Memory B cell (primary cell): ENCODE measurements around the gene APCS.

Source experiments
- ATAC-seq: fragments of 150-1000 bp; cut with Tn5 transposase; 2 replicates; pipeline ENCODE4 v1.10.0; 2021; ENCODE audit warnings: low read depth, mild to moderate bottlenecking, moderate library complexity
- DNase-seq, 2 donors: peaks; one replicate each; pipeline ENCODE4 v3.0.0; 2022; ENCODE audit warnings: low spot score in 2 of 2
- H3K27ac Mint-ChIP-seq: one replicate; pipeline ENCODE4 v1.8.0; 2022; ENCODE audit warnings: mild to moderate bottlenecking, moderate library complexity, mixed read lengths
- H3K27me3 Mint-ChIP-seq: one replicate; pipeline ENCODE4 v1.8.0; 2022; ENCODE audit warnings: mixed read lengths
- H3K36me3 Mint-ChIP-seq: one replicate; pipeline ENCODE4 v1.8.0; 2022; ENCODE audit warnings: mild to moderate bottlenecking, mixed read lengths
- H3K4me1 Mint-ChIP-seq: one replicate; pipeline ENCODE4 v1.8.0; 2022; ENCODE audit warnings: mixed read lengths
- H3K4me3 Mint-ChIP-seq: one replicate; pipeline ENCODE4 v1.8.0; 2022; ENCODE audit warnings: mild to moderate bottlenecking, moderate library complexity, mixed read lengths
- H3K9me3 Mint-ChIP-seq: one replicate; pipeline ENCODE4 v1.8.0; 2022; ENCODE audit warnings: mixed read lengths

APCS gene

DNA sequence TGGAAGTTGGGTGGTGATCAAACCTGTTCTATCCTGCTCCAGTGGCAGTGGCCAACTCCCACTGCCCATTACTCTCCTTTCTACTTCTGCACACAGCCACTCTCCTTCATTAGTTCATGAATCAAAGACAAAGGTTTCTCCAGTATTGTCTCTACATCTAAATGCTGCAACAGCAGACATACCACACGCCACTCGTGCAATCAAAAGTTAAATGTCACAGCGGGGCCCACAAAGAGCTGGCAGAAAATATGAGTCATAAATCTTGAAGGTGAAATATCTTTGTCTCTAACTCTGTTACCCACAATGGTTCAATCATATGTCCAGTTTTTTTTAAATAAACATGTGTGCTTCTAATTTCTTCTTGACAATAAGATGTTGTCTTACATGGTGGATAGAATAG, 13.3 kb downstream of the APCS start:
- no peak for ATAC-seq
- H3K9me3 Mint-ChIP-seq, result peaks cover 3% of the 10 kb centered on the region

GRCh38 chr1:159602501-159602999, 14.9 kb downstream of the APCS start:
- H3K4me1 Mint-ChIP-seq, result no peaks in the 10 kb centered on the region
- H3K27ac Mint-ChIP-seq, result no peak overlapping the region
- H3K27me3 Mint-ChIP-seq, result peaks cover 25% of the 10 kb centered on the region
- H3K9me3 Mint-ChIP-seq, result peaks cover 3% of the 10 kb centered on the region
- no peak overlapping the region for H3K4me3 Mint-ChIP-seq
- DNase-seq, result no peak
- no peaks in the 10 kb centered on the region for H3K36me3 Mint-ChIP-seq
- ATAC-seq, result no peak

More for the DNA sequence above, 13.3 kb downstream of the APCS start:
- Mint-ChIP-seq H3K27ac (no peak overlapping the region), H3K4me3 (no peak overlapping the region), H3K36me3 (no peaks in the 10 kb centered on the region), H3K27me3 (peaks cover 25% of the 10 kb centered on the region), H3K4me1 (no peaks in the 10 kb centered on the region)
- DNase-seq, result no peak

DNA sequence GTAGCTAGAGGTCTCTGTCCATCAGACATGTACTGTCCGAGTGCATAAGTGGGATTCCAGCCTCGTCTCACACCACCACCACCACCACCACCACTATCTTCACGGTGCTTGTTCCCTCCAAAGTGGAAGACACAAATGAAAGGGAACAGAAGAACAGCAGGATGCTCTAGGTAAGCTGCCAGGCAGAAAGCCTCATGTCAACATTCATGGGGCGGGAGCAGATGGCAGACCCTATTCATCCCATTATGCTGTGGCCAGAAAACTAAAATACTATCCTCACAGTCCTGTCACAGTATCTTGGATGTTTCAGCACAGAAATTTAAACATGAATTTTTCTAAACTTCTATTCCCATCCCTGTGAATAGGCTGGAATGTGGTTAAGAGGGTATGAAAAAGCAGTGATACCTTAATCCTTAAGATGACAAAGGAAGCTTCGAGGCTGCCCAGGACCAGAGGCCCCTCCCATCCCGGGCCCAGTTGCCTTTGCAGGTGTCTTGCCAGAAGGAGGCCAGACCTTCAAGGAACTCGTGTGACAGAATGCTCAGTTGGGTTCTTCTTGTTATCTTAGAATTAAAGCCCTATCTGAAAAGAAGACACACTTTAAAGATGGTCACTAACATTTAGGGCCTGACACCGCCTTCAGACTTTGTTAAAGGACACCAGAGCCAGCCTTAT, 24.7 kb downstream of the APCS start:
- DNase-seq (no peak), ATAC-seq (no peak)
- no peak overlapping the region for H3K4me3 Mint-ChIP-seq
- no peaks in the 10 kb centered on the region for H3K9me3 Mint-ChIP-seq
- H3K27ac Mint-ChIP-seq, result no peak overlapping the region
- H3K27me3 Mint-ChIP-seq, result peaks cover 16% of the 10 kb centered on the region
- no peaks in the 10 kb centered on the region for H3K36me3 Mint-ChIP-seq
- H3K4me1 Mint-ChIP-seq, result no peaks in the 10 kb centered on the region

DNA sequence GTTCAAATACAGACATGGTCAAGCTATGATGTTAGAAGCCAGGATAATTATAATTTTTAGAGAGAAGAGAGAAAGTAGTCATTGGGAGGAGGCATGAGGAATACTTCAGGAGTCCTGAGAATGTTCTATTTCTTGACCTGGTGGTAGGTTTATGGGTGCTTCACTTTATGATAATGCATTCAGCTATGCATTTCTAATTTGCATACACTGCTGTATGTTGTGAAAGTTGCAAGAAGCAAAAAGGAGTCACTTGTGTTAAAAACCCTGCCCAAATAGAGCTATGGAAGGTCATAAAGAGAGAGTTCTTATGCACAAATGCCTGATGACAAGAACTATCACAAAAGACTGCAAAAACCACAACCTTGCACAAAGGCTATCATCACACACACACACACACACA, 45.3 kb downstream of the APCS start:
- ATAC-seq (no peak), DNase-seq (no peak)
- no peaks in the 10 kb centered on the region for H3K4me1 Mint-ChIP-seq
- H3K27ac Mint-ChIP-seq, result no peak overlapping the region
- H3K4me3 Mint-ChIP-seq, result no peak overlapping the region
- peaks cover 5% of the 10 kb centered on the region for H3K9me3 Mint-ChIP-seq
- peaks cover 14% of the 10 kb centered on the region for H3K27me3 Mint-ChIP-seq
- H3K36me3 Mint-ChIP-seq, result no peaks in the 10 kb centered on the region
